Measurements from ENCODE around the gene FBXL7. TPM values are rescaled to one million over a fixed set of nuclear protein-coding genes. Genes with fewer than 3 reads are reported as not detected.

Gene FBXL7
- total and polyA plus RNA-seq, 12 donors = 8.7 to 33.4 (median 23.5) TPM

- DNase-seq (no peak), ATAC-seq (no peak)
- TF ChIP-seq CTCF (IDR thresholded peaks at IDR 0.05) = no peak
- H3K4me3 ChIP-seq = no peak overlapping the region
- 80 to 85% methylated on average over 4 of the region's 4 CpGs for whole genome bisulfite sequencing, 2 donors
- H3K27ac ChIP-seq = no peak overlapping the region
- H3K27me3 ChIP-seq = no peaks in the 10 kb centered on the region
- intact Hi-C loops (cut with DNase I) = no loop called here
- H3K36me3 ChIP-seq = no peaks in the 10 kb centered on the region
- H3K9me3 ChIP-seq = peaks cover 0 to 10% (median 0%) of the 10 kb centered on the region in 11 donors
- peaks cover 0 to 44% (median 24%) of the 10 kb centered on the region in 9 donors for H3K4me1 ChIP-seq
Measured at GRCh38 chr5:15655683-15656082, 155.7 kb downstream of the FBXL7 start.

- no peak overlapping the region for H3K4me3 ChIP-seq
- intact Hi-C loops (cut with DNase I) = no loop called here
- H3K9me3 ChIP-seq = peaks cover 0 to 39% (median 13%) of the 10 kb centered on the region in 11 donors
- TF ChIP-seq CTCF (IDR thresholded peaks at IDR 0.05) = no peak
- no peak for DNase-seq
- no peak overlapping the region for H3K27ac ChIP-seq
- peaks cover 0 to 13% (median 0%) of the 10 kb centered on the region in 9 donors for H3K4me1 ChIP-seq
- H3K36me3 ChIP-seq = no peaks in the 10 kb centered on the region
- ATAC-seq = no peak
- H3K27me3 ChIP-seq = no peaks in the 10 kb centered on the region
Measured at GRCh38 chr5:15664961-15665360, 165.0 kb downstream of the FBXL7 start.

GRCh38 chr5:15669826-15670225 is 169.8 kb downstream of the FBXL7 start:
- Histone ChIP-seq H3K27me3 (no peaks in the 10 kb centered on the region), H3K4me1 (peaks cover 0 to 24% (median 12%) of the 10 kb centered on the region in 9 donors), H3K27ac (no peak overlapping the region), H3K4me3 (no peak overlapping the region), H3K9me3 (peaks cover 0 to 5% (median 0%) of the 10 kb centered on the region in 11 donors), H3K36me3 (no peaks in the 10 kb centered on the region)
- DNase-seq (no peak), ATAC-seq (no peak)
- WGBS, 2 donors = 95 to 97% methylated on average over 2 of the region's 2 CpGs
- intact Hi-C loops (cut with DNase I) = no loop called here
- TF ChIP-seq CTCF (IDR thresholded peaks at IDR 0.05) = no peak

- Histone ChIP-seq H3K4me3 (no peak overlapping the region), H3K27ac (no peak overlapping the region), H3K4me1 (peaks cover 0 to 42% (median 33%) of the 10 kb centered on the region in 9 donors), H3K27me3 (no peaks in the 10 kb centered on the region), H3K36me3 (no peaks in the 10 kb centered on the region), H3K9me3 (no peaks in the 10 kb centered on the region)
- TF ChIP-seq CTCF (IDR thresholded peaks at IDR 0.05) = no peak
- 75 to 89% methylated on average over 2 of the region's 2 CpGs for WGBS, 2 donors
- intact Hi-C loops (cut with DNase I) = no loop called here
- DNase-seq = no peak
- ATAC-seq = no peak
Measured at GRCh38 chr5:15674716-15675115, 174.7 kb downstream of the FBXL7 start.

Measured in heart right ventricle (tissue), 16 donors.